Epithelial cell of esophagus (primary cell): ENCODE data around the gene TIMM17A.

ENCODE experiments used
- DNase-seq: peaks from one replicate; pipeline ENCODE4 v3.0.0; 2010; ENCODE audit warnings: low read depth
- H3K4me3 ChIP-seq: 2 replicates; pipeline ENCODE4 v1.5.1; 2011; ENCODE audit warnings: mild to moderate bottlenecking, low read length, control low read depth
- TF ChIP-seq, protein P1 (sequence below): IDR thresholded peaks from 2 replicates; pipeline ENCODE4 v1.5.1; 2011; ENCODE audit warnings: low read depth, mild to moderate bottlenecking, low read length, control low read depth, inconsistent platforms; ENCODE audit not compliant: insufficient read depth; ENCODE audit errors: missing control alignments

The TIMM17A gene

DNA sequence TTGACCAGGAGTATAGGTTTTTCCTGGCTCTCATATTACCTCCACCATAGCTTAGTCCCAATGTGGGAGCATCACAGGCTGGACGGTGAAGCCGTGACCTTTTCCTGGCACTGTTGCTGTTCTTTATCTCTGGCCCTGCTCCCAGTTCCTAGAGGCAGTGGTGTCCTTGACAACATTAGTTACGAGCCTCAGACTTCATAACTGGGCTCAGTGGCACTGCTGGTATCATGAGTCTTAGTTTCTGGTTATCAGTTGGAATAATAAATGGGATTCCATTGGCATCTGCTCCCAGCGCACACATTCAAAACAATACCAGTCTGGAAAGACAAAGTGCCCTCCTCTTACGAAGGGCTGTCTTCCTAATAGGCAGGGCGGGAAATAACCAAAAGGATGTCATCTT, 35.1 kb downstream of the TIMM17A start:
- no peak overlapping the region for H3K4me3 ChIP-seq
- TF ChIP-seq, protein P1, sequence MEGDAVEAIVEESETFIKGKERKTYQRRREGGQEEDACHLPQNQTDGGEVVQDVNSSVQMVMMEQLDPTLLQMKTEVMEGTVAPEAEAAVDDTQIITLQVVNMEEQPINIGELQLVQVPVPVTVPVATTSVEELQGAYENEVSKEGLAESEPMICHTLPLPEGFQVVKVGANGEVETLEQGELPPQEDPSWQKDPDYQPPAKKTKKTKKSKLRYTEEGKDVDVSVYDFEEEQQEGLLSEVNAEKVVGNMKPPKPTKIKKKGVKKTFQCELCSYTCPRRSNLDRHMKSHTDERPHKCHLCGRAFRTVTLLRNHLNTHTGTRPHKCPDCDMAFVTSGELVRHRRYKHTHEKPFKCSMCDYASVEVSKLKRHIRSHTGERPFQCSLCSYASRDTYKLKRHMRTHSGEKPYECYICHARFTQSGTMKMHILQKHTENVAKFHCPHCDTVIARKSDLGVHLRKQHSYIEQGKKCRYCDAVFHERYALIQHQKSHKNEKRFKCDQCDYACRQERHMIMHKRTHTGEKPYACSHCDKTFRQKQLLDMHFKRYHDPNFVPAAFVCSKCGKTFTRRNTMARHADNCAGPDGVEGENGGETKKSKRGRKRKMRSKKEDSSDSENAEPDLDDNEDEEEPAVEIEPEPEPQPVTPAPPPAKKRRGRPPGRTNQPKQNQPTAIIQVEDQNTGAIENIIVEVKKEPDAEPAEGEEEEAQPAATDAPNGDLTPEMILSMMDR: no peak
- DNase-seq: no peak

DNA sequence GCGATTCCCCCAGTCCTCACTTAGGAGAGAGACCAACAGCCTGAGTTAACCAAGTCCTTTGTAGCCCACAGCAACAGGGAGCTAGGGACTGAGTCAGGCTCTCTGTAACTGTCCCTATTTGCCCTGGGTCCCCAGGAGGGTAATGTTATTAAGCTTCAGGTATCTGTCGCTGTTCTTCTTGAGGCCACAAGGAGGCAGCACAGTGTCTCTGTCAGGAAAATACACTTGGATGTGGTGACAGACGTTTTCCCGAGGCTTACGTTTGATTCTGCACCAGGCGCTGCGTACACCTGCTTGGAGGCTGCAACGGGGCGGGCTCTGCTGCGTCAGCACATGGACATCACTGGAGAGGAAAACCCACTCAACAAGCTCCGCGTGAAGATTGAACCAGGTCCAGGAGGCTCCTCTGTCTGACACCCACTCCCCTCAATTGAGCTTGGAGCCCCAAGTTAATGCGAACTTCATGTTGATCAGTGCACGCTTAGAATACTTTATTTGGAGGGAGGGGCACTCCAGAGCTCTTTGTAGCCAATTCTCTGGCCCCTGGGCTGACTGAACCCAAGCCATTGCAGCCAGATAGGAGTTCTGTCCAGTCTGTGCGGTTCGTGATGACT, 44.4 kb downstream of the TIMM17A start:
- H3K4me3 ChIP-seq: no peak overlapping the region
- TF ChIP-seq, protein P1: peak; percentile 89
- DNase-seq: peak; percentile 76

DNA sequence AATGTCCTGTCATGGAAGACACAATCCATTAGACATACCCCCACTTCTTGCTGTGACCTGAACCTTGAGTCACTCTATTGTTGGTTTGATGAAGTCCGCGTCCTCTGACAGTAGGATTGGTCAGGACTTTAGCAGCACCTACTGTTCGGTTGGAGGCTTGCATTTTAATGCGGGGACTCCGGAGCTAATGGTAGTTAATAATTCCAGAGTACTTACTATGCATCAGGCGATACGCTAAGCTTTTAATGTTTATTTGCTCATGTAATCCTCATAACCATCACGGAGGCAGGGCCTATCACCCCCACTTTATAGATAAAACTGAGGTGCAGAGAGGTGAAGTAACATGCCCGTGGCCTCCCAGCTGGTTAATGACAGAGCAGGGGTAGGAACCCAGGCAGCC, 47.2 kb downstream of the TIMM17A start:
- no peak for DNase-seq
- no peak overlapping the region for H3K4me3 ChIP-seq
- TF ChIP-seq, protein P1: no peak

DNA sequence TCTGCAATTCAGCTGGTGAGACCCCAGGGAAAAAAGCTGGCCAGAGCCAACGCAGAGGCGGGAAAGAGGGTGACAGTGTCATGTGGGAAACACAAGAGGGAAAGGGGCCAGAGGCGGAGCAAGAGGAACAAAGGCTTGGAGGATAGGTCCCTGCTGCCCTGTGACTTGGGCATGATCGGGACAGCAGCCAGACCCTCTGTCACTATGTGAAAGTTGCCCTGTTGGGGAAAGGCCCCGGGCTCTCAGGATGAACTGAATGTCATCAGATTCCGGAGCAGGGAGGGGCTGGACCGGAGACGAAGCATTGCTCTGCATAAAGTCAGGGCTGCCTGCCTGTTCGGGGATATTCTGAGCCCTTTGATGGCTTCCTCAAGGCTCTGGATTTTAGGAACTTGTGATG, 49.4 kb downstream of the TIMM17A start:
- TF ChIP-seq, protein P1: no peak
- no peak overlapping the region for H3K4me3 ChIP-seq
- no peak for DNase-seq

DNA sequence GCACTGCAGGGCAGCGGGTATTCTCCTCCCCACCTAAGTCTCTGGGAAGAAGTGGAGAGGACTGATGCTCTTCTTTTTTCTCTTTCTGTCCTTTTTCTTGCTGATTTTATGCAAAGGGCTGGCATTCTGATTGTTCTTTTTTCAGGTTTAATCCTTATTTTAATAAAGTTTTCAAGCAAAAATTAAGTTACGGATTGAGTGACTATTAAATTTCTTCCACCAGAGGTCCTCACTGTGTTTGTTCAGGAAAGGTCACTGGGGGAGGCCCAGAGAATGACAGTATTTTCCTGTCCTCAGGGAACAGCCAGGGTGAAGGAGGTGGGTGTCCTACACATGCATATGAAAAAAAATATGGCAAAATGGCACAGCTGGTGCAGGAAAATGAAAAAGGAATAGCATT, 50.7 kb downstream of the TIMM17A start:
- H3K4me3 ChIP-seq: no peak overlapping the region
- no peak for DNase-seq
- TF ChIP-seq, protein P1: peak; percentile 39

GRCh38 chr1:202007304-202007703, 52.0 kb downstream of the TIMM17A start:
- no peak for DNase-seq
- no peak overlapping the region for H3K4me3 ChIP-seq
- TF ChIP-seq, protein P1: no peak

- no peak overlapping the region for H3K4me3 ChIP-seq
- TF ChIP-seq, protein P1: no peak
- DNase-seq: peak; percentile 92
Observed at GRCh38 chr1:202007805-202008489, 52.6 kb downstream of the TIMM17A start.
